Choroid plexus epithelial cell (primary cell): ENCODE data around the gene CSE1L.
"Not testable (repeated sequence)": the region's sequence is repeated elsewhere in the genome, so short reads cannot be mapped to it uniquely, and the experiment has no call there.

Experiments used
- DNase-seq: peaks from one replicate; pipeline ENCODE4 v3.0.0-alpha.2; 2010; ENCODE audit warnings: low read depth
- H3K4me3 ChIP-seq: 2 replicates; pipeline ENCODE4 v1.5.1; 2011; ENCODE audit warnings: low read depth, mild to moderate bottlenecking, control low read depth, low read length, moderate library complexity
- TF ChIP-seq, protein P1 (sequence below): conservative IDR thresholded peaks from 2 replicates; pipeline ENCODE4 v1.5.1; 2011; ENCODE audit warnings: low read depth, mild to moderate bottlenecking, control low read depth, inconsistent platforms, low read length, moderate library complexity

Gene CSE1L

DNA sequence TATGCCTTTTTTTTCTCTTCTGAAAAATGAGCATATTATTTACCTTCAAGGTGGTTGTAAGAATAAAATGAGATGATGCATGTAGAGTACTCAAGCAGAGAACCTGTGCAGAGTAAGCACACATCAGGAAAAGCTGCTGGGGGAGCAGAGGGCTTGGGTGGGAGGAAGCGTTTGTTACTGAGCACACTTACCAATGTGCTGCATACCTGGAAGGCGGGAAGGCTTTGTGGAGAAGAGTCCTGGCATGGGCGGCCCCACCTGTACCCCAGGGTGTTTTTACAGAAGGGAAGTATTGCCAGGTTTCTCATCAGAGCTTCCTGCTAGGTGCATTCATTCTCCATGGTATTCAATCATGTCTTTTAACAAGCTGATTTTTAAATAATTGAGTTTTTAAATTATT lies 52.9 kb downstream of the CSE1L start:
- DNase-seq = no peak
- no peak overlapping the region for H3K4me3 ChIP-seq
- TF ChIP-seq, protein P1, sequence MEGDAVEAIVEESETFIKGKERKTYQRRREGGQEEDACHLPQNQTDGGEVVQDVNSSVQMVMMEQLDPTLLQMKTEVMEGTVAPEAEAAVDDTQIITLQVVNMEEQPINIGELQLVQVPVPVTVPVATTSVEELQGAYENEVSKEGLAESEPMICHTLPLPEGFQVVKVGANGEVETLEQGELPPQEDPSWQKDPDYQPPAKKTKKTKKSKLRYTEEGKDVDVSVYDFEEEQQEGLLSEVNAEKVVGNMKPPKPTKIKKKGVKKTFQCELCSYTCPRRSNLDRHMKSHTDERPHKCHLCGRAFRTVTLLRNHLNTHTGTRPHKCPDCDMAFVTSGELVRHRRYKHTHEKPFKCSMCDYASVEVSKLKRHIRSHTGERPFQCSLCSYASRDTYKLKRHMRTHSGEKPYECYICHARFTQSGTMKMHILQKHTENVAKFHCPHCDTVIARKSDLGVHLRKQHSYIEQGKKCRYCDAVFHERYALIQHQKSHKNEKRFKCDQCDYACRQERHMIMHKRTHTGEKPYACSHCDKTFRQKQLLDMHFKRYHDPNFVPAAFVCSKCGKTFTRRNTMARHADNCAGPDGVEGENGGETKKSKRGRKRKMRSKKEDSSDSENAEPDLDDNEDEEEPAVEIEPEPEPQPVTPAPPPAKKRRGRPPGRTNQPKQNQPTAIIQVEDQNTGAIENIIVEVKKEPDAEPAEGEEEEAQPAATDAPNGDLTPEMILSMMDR = no peak

DNA sequence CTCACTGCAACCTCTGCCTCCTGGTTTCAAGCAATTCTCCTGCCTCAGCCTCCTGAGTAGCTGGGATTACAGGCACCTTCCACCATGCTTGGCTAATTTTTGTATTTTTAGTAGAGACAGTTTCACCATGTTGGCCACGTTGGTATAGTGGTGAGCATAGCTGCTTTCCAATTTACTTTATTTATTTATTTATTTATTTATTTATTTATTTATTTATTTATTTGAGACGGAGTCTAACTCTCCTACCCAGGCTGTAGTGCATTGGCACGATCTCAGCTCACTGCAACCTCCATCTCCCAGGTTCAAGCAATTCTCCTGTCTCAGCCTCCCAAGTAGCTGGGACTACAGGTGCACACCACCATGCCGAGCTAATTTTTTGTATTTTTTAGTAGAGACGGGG lies 54.2 kb downstream of the CSE1L start:
- H3K4me3 ChIP-seq, DNase-seq: not testable (repeated sequence)

DNA sequence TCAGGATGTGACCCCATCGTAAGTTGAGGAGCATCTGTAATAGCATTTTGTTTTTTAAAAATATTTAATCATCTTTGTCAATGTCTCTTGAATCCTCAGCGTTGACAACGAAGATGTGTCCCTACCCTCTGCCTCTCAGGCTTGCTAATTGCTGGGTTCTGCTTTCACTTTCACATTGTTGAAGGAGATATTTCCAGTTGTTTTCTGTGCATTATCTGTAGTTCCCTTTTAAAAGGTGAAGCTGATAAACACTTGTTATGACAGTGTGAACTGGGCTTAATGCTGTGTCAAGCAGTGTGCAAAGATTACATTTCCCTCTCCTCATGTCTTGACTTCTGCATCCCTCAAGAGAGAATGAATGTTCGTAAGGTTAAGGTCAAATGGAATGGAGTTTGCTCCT lies 54.9 kb downstream of the CSE1L start:
- no peak overlapping the region for H3K4me3 ChIP-seq
- TF ChIP-seq, protein P1 = no peak
- peak; percentile 32 for DNase-seq

DNA sequence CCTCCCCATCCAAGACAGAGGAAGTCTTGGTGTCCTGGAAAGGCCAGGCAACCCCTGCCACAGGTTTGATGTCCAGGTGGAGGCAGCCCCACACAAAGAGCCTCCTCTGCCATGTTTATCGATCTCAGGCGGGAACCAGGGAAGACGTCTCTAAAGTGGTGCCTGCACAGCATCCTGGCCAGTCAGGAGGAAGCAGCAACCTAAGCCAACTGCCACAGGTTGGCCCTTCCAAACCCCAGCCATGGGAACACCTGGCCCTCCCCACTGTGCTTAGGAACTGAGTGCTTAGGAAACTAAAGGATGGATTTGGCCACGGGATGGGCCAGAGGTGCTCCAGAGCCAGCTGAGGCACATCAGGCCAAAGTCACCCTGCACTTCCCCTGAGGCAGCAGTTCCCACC lies 56.9 kb downstream of the CSE1L start:
- TF ChIP-seq, protein P1 = no peak
- DNase-seq = no peak

DNA sequence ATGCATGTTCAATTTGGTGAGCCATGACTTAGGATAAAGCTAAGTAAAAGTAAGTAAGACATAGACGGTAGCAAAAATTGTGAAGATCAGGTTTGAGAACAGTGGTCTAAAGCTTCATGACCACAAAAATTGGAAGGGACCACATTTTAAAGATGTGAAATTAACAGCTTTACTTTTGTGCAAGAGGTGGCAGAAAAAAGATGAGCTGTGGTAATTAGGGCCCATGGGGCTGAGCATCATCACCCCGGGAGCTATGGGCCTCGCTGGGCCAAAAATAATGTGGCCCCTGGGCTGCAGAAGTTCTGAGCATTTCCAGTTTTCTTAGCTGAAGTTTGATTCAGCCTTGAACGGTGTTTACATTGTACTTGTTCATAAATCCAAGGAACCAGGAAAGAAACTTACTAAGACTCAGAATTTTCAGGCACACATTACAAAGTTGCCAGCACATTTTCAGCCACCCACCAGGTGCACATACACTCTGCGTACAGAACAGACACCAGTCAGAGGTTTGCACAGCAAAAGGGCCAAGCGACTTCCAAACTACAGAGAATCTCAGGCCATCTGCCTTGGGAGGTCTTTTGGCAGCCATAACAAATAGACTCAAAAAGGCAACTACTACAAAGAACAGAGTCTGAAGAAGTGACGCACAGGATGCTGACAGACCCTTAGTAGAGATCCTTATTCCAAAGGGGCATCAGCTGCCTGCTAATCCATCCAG lies 57.7 kb downstream of the CSE1L start:
- no peak for DNase-seq
- TF ChIP-seq, protein P1 = no peak

More for the DNA sequence above, 56.9 kb downstream of the CSE1L start:
- no peak overlapping the region for H3K4me3 ChIP-seq

DNA sequence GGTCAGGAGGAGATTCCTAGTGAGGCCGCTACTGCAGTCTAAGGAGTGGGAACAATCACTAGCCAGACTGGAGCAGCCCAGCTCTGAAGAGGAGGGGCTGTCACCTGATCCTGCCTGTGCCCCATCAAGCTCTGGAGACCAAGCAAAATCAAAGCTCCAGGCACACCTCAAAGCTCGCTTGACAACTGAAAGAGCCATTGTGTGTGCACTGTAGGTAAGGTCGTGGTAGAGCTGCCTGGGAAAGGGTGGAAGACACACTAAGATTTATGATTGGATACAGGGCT lies 58.2 kb downstream of the CSE1L start:
- no peak overlapping the region for H3K4me3 ChIP-seq
- TF ChIP-seq, protein P1 = no peak

More for the DNA sequence above, 57.7 kb downstream of the CSE1L start:
- no peak overlapping the region for H3K4me3 ChIP-seq

DNA sequence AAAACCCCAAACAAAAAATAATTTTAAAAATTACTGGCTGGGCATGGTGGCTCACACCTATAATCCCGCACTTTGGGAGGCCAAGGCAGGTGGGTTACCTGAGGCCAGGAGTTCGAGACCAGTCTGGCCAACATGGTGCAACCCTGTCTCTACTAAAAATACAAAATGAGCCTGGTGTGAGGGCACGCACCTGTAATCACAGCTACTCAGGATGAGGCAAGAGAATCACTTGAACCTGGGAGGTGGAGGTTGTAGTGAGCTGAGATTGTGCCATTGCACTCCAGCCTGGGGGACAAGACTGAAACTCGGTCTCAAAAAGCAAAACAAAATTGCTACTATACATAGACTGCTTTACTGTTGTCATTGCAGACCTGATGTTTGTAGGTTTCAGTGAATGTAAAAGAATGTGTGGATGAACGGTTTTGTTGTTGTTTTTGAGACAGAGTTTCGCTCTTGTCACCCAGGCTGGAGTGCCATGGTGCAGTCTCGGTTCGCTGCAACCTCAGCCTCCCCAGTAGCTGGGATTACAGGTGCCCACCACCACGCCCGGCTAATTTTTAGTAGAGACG lies 59.0 kb downstream of the CSE1L start:
- not testable (repeated sequence) for H3K4me3 ChIP-seq, DNase-seq

More for the DNA sequence above, 58.2 kb downstream of the CSE1L start:
- no peak for DNase-seq

DNA sequence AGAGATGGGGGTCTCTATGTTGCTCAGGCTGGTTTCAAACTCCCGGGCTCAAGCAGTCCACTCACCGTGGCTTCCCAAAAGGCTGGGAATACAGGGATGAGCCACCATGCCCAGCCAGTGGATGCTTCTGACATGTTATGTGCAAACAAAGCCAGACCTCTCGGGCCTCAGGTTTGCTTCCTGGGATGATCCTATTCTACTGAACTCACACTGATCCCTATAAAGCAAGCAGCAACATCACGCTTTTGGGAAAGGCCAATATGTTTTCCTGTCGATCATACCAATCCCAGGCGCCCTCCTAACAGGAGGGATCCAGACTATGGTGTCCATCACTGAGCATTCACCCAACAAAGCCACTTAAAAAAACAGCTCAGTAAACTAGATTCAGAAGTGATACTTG lies 60.2 kb downstream of the CSE1L start:
- TF ChIP-seq, protein P1 = no peak
- H3K4me3 ChIP-seq = no peak overlapping the region
- DNase-seq = no peak
